HFF-Myc (cell line): Measurements from ENCODE around the gene THSD7A.
"Not testable (repeated sequence)": the region's sequence is repeated elsewhere in the genome, so short reads cannot be mapped to it uniquely, and the experiment has no call there.

Experiments used
- DNase-seq: peaks from one replicate; pipeline ENCODE4 v3.0.0-alpha.2; 2011; ENCODE audit warnings: low read depth; ENCODE audit errors: extremely low read depth
- H3K4me3 ChIP-seq: replicated peaks from 2 replicates; pipeline ENCODE4 v1.5.1; 2011; ENCODE audit warnings: low read depth, mild to moderate bottlenecking, control low read depth, low read length
- TF ChIP-seq, protein P1 (sequence below): IDR thresholded peaks from 2 replicates; pipeline ENCODE4 v1.5.1; 2012; ENCODE audit warnings: mild to moderate bottlenecking, low read depth, low read length, control low read depth; ENCODE audit errors: missing control alignments

The THSD7A gene

DNA sequence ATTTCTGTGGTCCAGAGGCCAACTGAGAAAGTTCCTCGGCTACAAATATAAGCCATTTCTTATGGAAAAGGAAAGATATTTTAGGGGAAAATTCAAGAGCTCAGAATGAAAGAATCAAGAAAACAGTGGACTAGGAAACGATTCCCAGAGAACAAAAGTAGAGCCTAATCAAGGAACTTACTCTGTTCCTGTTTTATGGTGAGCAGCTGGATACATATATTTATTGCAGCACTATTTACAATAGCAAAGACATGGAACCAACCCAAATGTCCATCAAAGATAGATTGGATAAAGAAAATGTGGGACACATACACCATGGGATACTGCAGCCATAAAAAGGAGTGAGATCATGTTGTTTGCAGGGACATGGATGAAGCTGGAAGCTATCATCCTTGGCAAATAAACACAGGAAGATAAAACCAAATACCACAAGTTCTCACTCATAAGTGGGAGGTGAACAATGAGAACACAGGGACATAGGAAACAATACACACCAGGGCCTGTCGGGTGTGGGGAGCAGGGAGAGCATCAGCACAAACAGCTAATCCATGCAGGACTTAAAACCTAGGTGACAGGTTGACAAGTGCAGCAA, 298.7 kb downstream of the THSD7A start:
- DNase-seq: no peak

DNA sequence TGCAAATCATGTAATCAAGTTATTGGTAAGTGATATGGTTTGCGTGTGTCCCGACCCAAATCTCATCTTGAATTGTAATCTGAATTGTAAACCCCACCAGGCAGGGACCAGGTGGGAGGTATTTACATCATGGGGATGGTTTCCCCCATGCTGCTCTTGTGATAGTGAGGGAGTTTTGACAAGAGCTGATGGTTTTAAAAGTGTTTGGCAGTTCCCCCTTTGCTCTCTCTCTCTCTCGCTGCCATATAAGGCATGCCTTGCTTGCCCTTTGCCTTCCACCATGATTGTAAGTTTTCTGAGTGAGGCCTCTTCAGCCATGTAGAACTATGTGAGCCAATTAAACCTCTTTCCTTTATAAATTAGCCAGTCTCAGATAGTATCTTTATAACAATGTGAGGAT, 302.6 kb downstream of the THSD7A start:
- TF ChIP-seq, protein P1, sequence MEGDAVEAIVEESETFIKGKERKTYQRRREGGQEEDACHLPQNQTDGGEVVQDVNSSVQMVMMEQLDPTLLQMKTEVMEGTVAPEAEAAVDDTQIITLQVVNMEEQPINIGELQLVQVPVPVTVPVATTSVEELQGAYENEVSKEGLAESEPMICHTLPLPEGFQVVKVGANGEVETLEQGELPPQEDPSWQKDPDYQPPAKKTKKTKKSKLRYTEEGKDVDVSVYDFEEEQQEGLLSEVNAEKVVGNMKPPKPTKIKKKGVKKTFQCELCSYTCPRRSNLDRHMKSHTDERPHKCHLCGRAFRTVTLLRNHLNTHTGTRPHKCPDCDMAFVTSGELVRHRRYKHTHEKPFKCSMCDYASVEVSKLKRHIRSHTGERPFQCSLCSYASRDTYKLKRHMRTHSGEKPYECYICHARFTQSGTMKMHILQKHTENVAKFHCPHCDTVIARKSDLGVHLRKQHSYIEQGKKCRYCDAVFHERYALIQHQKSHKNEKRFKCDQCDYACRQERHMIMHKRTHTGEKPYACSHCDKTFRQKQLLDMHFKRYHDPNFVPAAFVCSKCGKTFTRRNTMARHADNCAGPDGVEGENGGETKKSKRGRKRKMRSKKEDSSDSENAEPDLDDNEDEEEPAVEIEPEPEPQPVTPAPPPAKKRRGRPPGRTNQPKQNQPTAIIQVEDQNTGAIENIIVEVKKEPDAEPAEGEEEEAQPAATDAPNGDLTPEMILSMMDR: no peak
- DNase-seq: no peak
- H3K4me3 ChIP-seq: no peak overlapping the region

More for the DNA sequence above, 298.7 kb downstream of the THSD7A start:
- TF ChIP-seq, protein P1: no peak
- H3K4me3 ChIP-seq: no peak overlapping the region

DNA sequence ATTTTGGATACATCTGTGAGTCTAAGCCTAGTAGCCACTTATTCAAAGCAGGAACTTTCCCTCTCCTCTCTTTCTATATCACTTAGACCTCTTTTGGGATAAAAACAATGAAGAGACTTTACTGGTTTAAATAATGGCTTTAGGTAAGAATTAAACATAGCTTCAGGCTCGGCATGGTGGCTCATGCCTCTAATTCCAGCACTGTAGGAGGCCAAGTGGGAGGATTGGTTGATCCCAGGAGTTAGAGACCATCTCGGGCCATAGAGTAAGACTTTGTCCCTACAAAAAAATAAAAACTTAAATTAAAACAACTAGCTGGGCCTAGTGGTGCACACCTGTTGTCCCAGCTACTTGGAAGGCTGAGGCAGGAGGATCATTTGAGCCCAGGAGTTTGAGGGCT, 304.3 kb downstream of the THSD7A start:
- DNase-seq: no peak
- H3K4me3 ChIP-seq: no peak overlapping the region
- TF ChIP-seq, protein P1: no peak

DNA sequence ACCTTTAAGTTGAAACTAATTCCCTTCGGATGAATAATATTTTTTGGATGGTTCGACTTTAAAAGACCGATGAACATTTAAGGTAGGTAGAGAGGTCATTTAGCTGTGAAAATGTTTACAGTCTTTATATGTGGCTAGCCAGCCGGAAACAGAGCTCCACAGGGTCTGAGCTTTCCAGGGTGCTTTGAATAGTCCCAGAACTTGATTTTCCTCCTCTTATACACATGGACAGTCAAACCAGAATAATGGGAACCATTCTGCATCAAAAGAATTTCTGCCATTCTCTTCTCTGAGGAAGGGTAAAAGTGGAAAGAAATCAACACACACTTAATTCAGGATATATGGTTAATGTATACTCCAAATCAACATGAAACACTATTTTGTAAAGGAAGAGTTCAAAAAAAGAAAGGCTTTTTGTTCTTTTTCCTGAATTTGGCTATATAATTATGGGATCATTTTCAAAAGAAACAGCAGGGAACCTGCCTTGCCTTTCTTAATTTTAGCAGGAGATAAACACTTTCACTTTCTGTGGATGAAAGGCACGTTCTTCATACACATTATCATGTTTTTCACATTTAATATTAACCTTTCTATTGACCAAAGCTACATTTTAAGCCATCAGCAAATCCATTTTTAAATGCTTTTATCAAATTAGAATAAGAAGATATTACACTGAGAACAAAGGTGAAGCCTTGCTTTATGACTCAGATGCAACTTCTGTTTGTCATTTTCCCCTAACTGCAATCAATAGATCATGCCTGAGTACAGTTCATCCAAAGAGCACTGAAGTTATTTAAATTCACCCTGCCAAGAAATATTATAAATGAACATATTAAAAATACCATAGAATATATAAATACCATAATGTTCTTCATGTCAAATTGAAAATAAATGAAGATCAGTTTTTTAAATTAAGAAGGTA, 307.3 kb downstream of the THSD7A start:
- no peak overlapping the region for H3K4me3 ChIP-seq
- TF ChIP-seq, protein P1: no peak
- DNase-seq: no peak

DNA sequence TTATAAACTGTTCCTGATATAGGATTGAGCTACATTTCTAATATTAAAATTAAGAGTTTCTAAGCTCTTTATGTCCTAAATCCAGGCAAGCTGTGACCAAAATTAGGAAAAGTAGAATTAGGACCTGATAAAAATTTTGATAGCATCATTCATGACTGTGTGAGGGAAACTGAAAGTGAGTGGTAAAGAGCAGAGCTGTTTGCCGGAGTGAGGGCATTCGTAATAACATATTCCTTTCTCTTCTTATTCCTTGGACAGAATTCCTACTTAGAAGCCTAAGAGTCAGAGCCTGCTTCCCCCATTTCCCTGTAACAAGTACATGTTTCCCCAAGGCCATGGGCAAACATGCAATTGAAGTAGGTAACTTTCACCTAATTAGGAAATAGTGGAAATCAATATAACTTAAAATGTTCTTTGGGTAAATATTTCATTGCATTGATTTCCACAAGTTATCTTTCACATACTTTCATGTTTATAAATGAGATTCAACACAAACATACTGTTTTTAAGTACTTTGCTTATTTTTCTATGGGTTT, 310.0 kb downstream of the THSD7A start:
- not testable (repeated sequence) for H3K4me3 ChIP-seq, DNase-seq

DNA sequence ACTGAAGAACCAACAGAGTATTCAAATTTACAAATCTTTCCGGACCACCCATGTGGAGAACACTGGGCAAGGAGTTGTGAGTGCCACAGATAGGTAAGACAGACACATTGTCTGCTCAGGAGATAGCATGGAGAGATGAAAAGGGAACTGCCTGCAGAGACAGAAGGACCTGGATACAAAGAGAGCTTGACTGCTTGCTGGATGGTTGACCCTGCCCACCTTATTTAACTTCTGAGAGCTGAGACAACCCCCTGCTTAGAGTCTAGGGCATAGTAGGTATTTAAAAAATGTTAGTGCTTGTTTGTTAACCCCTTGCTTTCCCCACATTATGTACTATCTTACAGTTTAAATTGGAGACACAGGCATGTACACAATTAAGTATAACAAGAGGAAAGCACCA, 314.1 kb downstream of the THSD7A start:
- TF ChIP-seq, protein P1: no peak

DNA sequence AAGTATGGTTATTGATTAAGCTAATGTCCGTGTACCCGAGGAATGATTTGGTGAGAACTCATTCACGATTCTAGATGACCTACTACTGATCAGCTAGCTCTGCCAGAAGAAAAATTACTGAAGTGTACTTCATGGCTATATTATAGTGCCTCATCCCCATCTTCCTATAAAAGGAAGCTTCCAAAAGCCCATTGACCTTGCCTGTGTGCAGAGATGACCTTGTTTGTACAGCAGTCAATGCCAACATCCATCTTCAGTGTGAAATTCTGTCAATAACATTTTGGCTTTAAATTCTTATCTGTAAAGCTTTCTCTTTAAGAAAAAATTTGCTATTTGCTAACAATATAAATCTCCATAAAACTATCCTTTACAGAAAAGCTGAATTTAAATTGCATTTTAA, 315.7 kb downstream of the THSD7A start:
- TF ChIP-seq, protein P1: no peak
- H3K4me3 ChIP-seq: no peak overlapping the region
- DNase-seq: no peak

More for the DNA sequence above, 314.1 kb downstream of the THSD7A start:
- no peak overlapping the region for H3K4me3 ChIP-seq
- no peak for DNase-seq
